Mesothelial cell of epicardium (in vitro differentiated cells): ENCODE data around the gene AATK. TPM values are rescaled to one million over a fixed set of nuclear protein-coding genes. Genes with fewer than 3 reads are reported as not detected.
A peak's percentile ranks its signal among the peaks of the same experiment; 100 is the strongest.

Source experiments
- DNase-seq, 2 experiments: peaks; one replicate each; pipeline ENCODE4 v3.0.0; 2021; ENCODE audit warnings: low spot score in 2 of 2; ENCODE audit not compliant: unreplicated experiment in 2 of 2
- H3K27ac Mint-ChIP-seq: 2 replicates; pipeline ENCODE4 v1.8.0; 2021; ENCODE audit warnings: mixed read lengths
- H3K27me3 Mint-ChIP-seq: 2 replicates; pipeline ENCODE4 v1.8.0; 2021; ENCODE audit warnings: low read depth, mixed read lengths
- H3K36me3 Mint-ChIP-seq: 2 replicates; pipeline ENCODE4 v1.8.0; 2021; ENCODE audit warnings: mixed read lengths
- H3K4me1 Mint-ChIP-seq: 2 replicates; pipeline ENCODE4 v1.8.0; 2021; ENCODE audit warnings: mixed read lengths
- H3K4me3 Mint-ChIP-seq: 2 replicates; pipeline ENCODE4 v1.8.0; 2021; ENCODE audit warnings: mild to moderate bottlenecking, moderate library complexity, mixed read lengths
- H3K9me3 Mint-ChIP-seq: 2 replicates; pipeline ENCODE4 v1.8.0; 2021; ENCODE audit warnings: mixed read lengths
- total RNA-seq: library from RNA; stranded (reverse); gene quantifications from 3 replicates; pipeline ENCODE4 v1.2.1, GENCODE V29; 2021
- TF ChIP-seq, protein P1 (sequence below): fragments of 200-600 bp; sonication (generic); IDR thresholded peaks from one replicate; pipeline ENCODE4 v1.5.0; 2021; ENCODE audit warnings: antibody characterized with exemption; ENCODE audit not compliant: unreplicated experiment

Gene AATK
- total RNA-seq, 1 donor from 2014 or later = 17.3 TPM

DNA sequence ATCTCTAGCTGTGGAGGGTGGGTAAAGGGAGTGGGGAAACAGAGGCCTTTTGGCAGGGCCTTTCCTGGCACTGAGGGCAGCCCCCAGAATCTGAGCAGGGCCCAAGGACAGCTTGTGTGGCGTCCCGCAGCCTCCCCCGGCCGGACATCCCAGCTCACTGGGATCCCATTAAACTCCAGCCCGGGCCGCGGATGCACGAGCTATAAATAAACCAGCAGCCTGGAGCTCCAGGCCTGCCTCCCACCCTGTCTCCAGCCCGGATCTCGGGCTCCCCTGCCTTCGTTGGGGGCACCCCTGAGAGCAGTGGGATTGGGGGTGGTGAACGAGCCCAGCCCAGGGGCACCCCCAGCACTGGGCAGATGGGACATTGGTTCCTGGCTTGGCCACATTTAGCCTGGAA lies 13.8 kb upstream of the AATK start:
- Mint-ChIP-seq H3K4me3 (no peak overlapping the region), H3K4me1 (no peaks in the 10 kb centered on the region), H3K27ac (no peak overlapping the region), H3K36me3 (peaks cover 10% of the 10 kb centered on the region), H3K9me3 (peaks cover 12% of the 10 kb centered on the region), H3K27me3 (peaks cover 5% of the 10 kb centered on the region)
- TF ChIP-seq, protein P1, sequence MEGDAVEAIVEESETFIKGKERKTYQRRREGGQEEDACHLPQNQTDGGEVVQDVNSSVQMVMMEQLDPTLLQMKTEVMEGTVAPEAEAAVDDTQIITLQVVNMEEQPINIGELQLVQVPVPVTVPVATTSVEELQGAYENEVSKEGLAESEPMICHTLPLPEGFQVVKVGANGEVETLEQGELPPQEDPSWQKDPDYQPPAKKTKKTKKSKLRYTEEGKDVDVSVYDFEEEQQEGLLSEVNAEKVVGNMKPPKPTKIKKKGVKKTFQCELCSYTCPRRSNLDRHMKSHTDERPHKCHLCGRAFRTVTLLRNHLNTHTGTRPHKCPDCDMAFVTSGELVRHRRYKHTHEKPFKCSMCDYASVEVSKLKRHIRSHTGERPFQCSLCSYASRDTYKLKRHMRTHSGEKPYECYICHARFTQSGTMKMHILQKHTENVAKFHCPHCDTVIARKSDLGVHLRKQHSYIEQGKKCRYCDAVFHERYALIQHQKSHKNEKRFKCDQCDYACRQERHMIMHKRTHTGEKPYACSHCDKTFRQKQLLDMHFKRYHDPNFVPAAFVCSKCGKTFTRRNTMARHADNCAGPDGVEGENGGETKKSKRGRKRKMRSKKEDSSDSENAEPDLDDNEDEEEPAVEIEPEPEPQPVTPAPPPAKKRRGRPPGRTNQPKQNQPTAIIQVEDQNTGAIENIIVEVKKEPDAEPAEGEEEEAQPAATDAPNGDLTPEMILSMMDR = no peak
- no peak for DNase-seq

DNA sequence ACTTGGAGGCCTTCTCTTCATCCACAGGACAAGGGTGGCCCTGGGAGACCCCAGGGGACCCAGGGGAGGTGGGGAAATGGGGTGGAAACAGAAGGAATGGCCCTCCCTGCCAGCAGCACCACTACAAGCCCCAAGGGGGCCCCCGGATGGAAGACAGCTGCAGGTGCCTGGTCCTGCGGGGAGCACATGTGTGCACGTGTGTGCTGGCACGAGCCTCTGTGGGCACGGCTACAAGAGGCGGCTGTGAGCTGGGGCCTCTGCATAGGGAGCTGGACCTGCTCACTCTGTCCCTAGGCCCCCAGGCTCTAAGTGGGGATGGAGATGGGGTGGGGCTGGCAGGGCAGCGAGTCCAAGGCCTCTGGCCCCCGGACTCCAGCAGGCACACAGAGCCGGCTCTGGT lies 13.2 kb upstream of the AATK start:
- Mint-ChIP-seq H3K9me3 (peaks cover 12% of the 10 kb centered on the region), H3K27ac (no peak overlapping the region), H3K4me3 (no peak overlapping the region), H3K27me3 (peaks cover 2% of the 10 kb centered on the region), H3K4me1 (no peaks in the 10 kb centered on the region), H3K36me3 (peaks cover 11% of the 10 kb centered on the region)
- TF ChIP-seq, protein P1 = no peak
- DNase-seq = no peak

DNA sequence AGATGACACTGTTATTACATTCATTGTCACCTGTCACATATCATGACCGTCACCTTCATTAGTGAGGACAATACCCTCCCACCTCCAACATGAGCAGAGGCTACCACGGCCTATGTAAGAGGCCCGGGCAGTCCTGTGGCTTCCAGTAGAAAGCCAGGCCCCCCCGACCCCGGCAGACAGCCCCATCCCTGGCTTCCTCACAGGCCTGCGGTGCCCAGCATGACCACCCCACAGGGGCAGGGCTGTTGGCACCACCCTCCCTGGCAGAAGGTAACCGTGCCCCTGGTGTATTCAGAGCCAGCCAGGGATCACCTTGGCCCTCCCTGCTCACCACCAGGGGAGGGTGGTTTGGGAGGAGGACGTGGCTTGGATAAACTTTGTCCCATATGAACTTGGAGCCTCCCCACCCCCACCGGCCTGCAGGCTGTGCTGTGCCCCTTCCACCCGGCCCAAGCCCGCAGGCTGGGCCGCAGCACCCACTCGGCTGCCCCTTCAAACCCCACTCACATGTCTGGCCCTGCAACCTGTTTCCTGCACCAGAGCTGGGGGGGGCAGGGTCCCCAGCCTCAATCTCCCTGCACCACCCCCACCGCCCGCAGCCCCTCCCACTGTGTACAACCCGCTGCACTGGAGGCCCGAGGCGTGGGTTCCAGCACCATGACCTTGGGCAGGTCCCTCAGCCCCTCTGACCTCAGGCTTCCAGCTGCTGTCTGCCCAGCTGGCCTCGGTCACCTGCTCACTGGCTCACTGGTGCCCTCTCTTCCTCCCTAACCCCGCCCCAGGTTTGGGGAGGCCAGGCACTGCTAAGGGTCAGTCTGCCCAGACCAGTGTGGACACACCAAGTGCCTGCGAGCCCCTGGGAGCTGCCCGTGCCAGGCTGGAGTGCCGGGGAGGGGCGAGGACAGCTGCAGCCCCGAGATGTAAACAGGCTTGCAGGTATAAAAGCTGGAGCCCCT lies 12.4 kb upstream of the AATK start:
- peaks cover 17% of the 10 kb centered on the region for H3K36me3 Mint-ChIP-seq
- TF ChIP-seq, protein P1 = no peak
- H3K27me3 Mint-ChIP-seq = no peaks in the 10 kb centered on the region
- H3K4me1 Mint-ChIP-seq = no peaks in the 10 kb centered on the region
- H3K27ac Mint-ChIP-seq = no peak overlapping the region
- peaks cover 19% of the 10 kb centered on the region for H3K9me3 Mint-ChIP-seq
- no peak overlapping the region for H3K4me3 Mint-ChIP-seq
- no peak for DNase-seq

DNA sequence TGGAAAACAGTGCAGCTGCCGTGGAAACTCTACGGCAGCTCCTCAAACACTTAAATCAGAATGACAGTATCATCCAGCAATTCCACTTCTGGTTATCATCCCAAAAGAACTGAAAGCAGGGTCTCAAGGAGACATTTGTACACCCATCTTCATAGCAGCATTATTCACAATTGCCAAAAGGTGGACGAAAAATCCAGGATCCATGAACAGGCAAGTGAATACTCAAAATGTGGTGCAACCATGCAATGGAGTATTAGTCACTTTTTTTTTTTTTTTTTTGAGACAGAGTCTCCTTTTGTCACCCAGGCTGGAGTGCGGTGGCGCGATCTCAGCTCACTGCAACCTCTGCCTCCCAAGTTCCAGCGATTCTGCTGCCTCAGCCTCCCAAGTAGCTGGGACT lies 10.6 kb upstream of the AATK start:
- Mint-ChIP-seq H3K27ac (no peak overlapping the region), H3K36me3 (peaks cover 18% of the 10 kb centered on the region), H3K9me3 (peaks cover 21% of the 10 kb centered on the region), H3K4me1 (no peaks in the 10 kb centered on the region), H3K27me3 (no peaks in the 10 kb centered on the region), H3K4me3 (no peak overlapping the region)
- DNase-seq = no peak
- TF ChIP-seq, protein P1 = peak; percentile 31

DNA sequence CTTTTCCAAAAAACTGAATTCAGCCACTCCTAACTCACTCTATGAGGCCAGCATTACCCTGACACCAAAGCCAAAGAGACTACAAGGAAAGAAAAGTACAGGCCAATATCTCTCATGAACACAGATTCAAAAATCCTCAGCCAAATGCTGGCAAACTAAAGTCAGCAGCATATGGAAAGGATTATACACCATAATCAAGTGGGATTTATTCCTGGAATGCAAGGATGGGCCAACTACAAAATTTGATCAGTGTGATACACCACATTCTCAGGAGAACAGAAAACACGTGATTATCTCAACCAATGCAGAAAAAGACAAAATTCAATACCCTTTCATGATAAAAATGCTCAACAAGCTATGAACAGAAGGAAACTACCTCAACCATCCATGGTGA lies 7.7 kb upstream of the AATK start:
- no peaks in the 10 kb centered on the region for H3K4me1 Mint-ChIP-seq
- H3K27ac Mint-ChIP-seq = no peak overlapping the region

More for the DNA sequence above, 7.7 kb upstream of the AATK start:
- TF ChIP-seq, protein P1 = no peak
- Mint-ChIP-seq H3K27me3 (no peaks in the 10 kb centered on the region), H3K36me3 (peaks cover 18% of the 10 kb centered on the region), H3K4me3 (no peak overlapping the region), H3K9me3 (peaks cover 21% of the 10 kb centered on the region)
- no peak for DNase-seq
